HG03159 (cell line): ENCODE data around the gene FRMD1.

Experiments used
- ATAC-seq: cut with Tn5 transposase; IDR thresholded peaks from one replicate; pipeline ENCODE4 v1.9.1; 2021; ENCODE audit warnings: mild to moderate bottlenecking, moderate library complexity; ENCODE audit not compliant: unreplicated experiment

FRMD1 gene

DNA sequence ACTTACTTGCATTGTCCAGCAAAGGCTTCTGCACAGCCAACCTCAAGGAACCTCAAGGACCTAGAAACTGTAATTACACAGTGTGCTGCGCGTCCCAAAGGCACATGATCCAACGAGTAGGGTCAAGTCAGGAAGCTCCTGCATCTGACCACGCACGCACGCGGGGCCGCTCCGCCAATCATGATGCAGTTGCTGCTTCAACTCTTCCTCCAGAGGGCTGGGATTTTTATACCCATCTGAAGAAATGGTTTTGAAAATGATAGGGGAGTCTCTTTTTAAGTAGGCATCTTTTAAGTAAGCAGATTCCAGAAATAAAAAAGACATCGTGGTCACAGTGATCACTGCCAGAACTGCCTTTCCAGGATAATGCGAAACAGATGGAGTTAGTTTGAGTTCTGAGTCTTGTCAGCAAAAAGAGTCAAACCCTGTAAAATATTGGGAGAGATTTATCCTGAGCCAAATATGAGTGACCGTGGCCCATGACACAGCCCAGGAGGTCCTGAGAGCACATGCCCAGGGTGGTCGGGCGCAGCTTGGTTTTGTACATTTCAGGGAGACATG is 47.5 kb downstream of the FRMD1 start:
- no peak for ATAC-seq

DNA sequence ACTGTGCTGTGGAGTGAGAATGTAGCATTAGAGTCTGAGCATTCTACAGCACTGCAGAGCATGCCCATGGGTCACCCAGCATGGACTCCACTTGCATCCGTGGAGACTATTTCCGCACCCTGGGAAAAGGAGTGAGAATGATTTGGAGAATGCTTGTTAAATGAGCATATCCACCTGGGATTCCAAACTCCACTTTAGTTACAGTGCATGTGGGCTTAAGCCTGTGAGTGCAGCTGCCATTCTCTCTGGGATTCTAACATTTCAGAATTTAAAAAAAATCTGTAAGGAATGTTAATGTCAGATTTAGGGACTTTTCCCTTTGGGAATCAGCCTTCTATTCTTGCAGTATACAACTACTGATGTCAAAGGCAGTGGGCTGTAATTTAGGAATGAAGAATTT is 48.1 kb downstream of the FRMD1 start:
- no peak for ATAC-seq

DNA sequence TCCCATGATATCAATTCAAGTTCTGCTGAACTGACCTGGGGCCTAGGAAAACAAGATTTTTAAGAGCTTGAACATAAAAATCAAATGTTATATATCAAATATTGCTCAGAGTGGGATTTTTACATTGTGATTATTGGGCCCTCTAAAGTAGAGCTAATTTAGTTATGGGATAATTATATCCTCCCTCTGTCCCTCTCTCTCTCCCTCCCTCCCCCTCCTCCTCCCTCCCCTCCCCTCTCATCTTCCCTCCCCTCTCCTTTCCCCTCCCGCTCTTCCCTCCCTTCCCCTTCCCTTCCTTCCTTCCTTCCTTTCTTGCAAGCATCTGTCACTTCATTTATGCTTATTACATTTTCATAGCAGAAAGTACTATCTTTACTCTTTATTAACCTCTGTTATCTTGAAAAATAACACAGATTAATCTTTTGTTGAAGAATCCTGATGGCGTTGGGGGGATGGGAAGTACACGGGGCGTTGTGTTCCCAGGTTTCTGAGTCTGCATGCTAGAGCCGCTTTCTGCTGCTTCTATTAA is 48.7 kb downstream of the FRMD1 start:
- no peak for ATAC-seq

DNA sequence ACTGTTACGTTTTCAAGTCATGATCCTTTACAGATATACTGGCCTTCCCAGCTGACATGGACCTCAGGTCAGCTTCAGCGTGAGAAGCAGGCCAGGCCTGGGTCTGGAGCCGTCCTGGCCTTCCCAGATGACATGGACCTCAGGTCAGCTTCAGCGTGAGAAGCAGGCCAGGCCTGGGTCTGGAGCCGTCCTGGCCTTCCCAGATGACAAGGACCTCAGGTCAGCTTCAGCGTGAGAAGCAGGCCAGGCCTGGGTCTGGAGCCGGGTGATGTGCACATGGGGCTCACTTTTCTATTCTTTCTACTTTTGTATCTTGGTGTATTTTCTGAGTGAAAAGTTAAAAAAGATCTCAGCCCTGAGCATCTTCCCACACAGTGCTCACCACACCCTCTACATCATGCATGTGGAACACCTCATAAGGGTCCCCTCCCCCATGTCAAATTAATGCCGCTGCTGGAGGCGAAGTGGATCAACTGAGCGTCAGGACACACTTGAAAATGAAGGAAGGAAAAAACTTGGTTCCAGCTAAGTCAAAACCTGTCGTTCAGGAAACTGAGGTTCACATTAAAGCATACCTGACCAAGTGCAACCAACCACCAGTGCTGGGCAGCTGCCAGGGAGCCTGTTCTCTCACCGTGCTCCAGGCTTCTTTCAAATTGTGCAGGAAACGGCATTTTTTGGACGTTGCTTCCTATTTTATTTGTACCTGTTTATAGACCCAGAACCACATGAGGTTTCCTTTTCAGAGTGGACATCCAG is 49.4 kb downstream of the FRMD1 start:
- no peak for ATAC-seq

DNA sequence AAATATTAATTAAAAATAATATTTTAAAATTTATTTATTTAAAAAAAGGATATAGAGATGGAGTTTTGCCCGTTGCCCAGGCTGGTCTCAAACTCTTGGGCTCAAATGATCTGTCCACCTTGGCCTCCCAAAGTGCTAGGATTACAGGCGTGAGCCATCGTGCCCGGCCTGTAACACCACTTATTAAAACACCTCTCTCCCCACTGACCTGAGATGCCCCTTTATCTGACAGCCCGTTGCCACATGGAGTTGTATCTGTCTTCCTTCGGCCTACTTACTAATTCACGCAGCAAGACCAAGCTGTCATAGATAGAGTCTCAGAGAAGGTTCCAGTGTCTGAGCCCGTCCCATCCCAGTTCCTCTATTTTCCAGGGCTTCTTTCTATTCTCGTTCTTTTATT is 50.8 kb downstream of the FRMD1 start:
- no peak for ATAC-seq

DNA sequence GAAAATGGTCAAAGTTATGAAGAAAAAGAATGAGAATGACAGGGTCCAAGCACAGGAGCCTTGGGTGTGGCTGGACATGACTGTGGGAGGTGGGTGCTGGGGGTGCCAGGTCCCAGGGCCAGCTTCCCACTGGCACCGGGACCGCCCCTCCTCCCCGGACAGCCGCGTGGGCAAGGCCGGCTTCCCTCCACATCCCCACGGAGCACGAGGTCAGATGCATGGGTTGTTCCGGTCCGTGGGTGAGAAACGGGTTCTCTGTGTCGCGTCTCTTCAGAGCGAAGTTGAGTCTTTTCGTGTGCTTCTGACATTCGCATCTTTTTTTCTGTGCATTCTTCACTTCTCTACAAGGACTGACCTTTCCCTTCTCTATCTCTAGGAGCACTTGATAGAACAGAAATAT is 51.5 kb downstream of the FRMD1 start:
- no peak for ATAC-seq

DNA sequence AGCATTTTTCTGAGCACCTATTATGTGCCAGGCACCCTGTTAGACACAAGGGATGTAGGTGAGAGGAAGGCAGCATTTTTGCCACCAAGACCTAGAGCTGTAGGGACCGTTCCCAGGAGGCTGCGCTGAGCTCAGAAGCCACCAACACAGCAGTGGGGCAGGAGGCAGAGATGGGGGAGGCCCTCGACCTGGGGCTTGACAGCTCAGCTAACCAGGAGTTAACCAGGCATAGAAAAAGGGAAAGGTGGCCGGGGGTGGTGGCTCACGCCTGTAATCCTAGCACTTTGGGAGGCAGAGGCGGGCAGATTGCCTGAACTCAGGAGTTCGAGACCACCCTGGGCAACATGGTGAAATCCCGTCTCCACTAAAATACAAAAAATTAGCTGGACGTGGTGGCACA is 52.1 kb downstream of the FRMD1 start:
- ATAC-seq, result no peak

DNA sequence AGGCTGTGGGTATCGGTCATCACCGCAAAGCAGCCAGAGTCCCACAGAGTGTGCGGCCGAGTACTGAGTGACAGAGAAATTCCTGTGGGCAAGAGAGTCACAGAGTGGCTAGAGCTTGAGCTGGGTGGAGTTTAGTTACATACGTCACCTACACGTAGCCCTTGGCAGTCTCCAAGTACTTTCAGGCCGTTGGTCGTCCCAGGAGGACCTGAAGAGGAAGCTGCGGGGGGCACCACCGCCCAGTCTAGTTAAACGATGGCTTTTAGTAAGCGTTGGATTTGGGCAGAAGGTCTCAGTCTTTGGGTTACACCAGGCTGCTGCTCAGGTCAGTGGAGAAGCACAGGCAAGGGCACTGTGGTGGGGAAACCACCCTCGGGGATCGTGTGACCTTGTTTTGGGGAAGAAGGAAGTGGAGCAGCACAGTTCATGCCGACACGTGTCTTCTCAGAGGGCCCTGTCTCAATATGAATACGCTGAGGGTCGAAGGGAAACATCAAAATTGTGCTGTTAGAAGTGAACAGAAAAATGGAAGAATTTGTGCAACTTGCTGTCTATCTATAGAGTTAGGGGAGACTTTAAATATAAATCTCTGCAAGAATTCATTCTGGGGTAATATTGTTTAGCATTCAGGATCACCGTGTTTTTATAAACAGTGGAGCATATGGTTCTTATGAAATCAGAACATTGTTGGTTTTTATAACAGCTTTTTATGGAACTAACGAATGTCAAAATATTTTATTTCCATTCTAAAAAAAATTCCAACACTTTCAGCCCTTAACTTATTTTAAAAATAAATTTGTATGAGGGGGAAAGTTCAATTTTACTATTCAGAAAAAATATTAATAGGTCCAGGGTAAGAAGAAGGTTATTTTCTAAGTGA is 52.9 kb downstream of the FRMD1 start:
- ATAC-seq, result no peak

DNA sequence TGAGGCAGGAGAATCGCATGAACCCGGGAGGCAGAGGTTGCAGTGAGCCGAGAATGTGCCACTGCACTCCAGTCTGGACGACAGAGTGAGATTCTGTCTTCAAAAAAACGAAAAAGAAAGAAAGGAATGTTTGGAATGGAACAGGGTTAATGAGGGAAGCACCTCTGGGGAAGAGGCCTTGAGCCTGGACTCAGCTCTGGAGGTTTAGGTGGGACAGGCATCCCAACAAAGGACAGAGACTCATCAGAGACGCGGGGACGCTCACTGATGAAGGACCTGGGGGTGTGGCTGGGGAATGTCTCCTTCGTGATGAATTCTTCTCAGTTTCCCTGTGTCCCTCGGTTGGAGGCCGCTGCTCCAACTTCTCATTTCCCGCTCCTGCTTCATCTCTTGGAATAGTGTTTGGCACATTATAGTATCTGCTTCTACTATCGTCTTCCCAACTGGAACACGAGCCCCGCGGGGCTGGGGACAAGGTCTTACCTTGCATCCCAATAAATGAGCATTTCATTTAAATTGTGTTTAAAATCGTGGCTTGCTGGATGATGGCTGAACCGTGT is 54.0 kb downstream of the FRMD1 start:
- ATAC-seq, result no peak

DNA sequence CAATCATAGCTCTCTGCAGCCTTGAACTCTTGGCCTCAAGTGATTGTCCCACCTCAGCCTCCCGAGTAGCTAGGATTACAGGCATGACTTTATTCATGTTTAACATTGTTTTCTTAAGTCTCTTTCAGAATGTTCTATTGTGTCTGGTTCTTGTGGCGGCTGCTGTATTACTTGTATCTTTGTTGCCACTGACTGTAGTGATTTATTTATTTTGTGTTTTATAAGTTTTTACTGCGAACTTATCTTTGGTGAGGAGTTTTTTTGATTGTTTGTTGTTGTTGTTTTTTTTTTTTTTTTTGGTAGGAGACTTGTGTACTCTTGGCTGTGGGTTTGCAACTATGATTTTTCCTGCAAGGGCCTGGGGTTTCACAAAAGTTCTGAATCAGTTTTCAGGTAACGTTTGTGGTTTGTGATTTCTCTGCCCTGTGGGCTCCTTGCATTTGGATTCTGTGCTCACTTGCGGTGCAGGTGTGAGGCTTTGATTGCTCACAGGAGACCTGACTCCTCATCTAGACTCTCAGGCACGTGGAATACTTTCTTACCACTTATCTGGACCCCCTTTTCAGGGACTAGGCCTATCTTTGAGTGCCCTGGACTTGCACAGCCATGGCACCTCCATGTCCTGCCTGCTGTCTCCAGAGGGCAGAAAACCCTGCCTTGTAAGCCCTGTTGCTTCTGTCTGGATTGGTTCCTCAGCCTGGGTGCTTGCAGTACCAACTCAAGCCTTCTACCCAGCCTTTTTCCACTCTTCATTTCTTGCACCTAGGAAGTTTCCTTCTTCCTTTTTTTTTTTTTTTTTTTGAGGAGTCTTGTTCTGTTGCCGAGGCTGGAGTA is 56.3 kb downstream of the FRMD1 start:
- no peak for ATAC-seq

DNA sequence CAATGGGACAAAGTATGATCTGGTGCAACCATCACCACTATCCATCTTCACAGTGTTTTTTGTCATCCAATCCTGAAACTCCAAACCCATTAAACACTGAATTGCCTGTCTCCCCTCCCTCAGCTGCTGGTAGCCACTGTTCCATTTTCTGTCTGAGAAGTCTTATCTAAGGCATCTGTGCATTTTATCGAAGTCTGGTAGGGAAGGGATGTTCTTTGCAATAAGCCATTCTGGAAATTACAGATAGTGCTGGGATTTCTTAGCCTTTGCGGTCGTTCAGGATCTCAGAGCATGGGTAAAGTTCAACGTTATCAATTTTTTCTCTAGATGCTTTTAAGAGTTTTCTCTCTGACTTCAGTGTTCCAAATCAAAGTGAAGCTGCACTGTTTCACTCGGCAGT is 57.4 kb downstream of the FRMD1 start:
- no peak for ATAC-seq

DNA sequence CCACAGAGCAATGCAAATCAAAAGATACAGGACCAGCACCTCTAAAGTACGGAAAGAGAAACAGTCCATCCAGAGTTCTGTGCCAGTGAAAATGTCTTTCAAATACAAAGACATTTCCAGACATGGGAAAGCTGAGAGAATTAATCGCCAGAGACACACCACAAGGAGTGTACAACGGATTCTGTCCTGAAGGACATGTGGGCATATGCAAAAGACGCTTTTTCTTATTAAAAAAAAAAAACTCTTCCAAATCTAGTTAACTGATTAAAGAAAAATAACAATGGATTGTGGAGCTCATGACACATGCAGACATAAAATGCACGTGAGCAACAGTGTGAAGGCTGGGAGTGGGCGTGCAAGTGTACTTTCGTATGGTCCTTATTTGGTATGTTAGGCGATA is 58.8 kb downstream of the FRMD1 start:
- ATAC-seq, result no peak

DNA sequence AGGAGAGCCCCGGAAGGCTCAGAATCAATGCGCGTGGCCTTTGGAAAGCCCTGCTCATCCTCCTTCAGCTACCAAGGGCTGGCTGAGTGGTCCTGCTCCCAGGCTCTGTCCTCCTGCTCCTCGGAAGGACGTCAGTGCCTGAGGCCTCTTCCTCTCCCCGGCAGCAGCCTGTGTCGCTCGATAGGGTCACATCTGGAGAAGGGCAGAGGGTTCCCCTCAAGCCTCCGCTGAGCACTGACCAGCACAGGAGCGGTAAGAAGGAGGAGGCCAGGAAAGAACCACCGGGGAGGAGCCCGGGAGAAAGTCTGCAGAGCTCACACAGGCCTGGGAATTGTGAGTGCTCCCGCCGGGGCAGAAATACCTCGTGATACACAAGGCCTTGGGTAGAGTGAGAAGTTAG is 60.3 kb downstream of the FRMD1 start:
- ATAC-seq, result no peak

DNA sequence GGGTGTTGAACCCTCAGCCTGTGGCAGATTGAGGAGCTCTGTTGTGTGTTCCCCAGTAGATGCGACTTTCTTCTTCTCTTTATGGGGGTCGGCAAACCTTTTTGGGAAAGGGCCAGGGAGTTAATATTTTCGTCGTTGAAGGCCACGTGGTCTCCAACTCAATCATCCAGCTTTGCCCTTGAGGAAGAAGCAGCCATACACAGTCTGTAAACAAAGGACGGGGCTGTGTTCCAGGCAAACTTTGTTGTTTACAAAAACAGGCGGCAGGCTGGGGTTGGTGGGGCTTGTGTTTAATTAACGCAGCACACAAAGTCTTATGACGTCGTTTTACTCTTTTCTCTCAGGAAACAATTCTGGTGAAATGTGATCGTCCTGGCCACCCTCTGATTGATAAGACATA is 61.4 kb downstream of the FRMD1 start:
- ATAC-seq, result no peak

DNA sequence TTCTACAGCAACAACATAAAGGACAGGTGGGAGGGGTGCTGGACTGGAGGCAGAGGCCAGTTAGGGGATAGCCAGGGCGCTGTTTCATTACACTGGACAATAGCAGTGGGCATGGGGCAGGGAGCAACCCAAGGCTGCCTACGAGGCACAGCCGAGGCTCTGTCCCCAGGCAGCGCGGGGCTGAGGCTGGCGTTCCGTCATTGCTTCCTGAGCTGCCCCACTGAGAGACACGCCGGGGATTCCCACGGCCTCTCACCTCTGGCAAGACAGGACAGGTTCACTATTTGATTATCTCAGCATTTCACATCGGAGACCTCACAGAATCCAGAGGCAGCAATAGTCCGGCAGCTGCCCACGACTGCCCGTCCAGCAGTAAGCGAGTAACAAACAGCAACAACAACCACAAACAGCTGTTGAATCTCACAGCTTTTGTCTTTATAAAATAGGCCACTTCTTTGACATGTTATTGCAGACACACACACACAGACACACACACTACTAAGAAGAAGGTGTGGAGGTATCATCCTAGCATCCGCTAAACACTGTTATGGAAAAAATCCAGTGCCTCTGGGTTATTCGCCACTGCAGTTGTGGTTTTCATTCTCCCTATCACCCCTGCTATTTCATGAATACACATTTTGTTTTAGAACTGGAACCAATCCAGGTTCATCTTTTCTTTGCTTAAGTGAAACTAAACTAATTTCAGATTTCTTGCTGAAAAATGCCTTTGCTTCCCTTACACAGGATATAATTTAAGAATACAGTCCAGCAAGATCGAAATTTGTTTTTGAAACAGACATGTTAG is 62.1 kb downstream of the FRMD1 start:
- ATAC-seq, result no peak

DNA sequence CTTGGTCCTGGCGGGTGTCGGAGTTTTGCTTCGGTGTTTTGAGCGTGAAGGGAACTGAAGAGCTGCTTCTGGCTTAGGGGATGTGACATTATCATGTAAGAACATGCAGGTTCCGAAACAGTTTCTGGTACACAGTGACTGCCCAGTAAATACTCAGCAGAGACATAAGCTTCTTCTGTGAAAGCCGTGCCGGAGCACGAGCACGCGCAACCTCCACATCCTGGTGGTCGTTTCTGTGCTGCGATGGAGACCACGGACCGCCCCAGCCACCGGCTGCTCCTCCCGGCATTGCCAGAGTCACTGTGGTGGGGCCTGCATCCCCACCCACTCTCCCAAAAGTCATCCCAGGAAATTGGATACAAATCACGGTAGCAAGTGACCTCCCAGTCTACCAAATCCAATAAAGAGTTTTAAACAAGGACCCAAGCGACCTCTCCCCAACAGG is 62.8 kb downstream of the FRMD1 start:
- no peak for ATAC-seq

DNA sequence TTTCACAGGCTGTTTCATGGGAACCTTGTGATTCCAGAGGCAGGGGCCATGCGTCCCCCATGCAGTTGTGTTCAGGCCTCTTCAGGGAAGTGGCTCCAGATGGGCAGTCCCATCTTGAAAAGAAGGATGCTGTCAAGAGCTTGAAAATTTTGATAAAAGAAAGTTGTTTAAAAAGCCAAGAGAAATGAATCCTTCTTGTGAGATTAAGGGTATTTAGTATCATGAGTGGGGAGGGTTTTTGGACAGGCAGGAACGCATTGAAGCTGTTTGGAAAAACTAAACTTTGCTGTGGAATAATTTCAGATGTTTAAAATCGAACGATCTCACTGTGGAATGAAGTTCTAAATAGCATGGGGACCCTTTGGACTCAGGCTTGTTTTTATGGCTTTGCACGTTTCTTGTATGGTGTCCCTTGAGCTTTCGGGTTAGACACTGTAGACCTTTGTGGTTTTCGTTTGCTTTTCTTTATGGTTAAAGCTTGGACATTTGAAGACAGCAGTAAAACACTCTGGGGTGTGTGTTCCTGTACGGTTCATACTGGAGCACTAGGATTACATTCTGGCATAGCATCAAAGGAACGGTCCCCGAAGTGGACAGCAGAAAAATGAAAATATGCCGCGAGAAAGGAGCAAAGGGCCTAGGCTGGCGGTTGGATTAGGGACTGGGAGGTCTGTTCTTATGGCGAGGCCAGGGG is 63.4 kb downstream of the FRMD1 start:
- ATAC-seq, result no peak

DNA sequence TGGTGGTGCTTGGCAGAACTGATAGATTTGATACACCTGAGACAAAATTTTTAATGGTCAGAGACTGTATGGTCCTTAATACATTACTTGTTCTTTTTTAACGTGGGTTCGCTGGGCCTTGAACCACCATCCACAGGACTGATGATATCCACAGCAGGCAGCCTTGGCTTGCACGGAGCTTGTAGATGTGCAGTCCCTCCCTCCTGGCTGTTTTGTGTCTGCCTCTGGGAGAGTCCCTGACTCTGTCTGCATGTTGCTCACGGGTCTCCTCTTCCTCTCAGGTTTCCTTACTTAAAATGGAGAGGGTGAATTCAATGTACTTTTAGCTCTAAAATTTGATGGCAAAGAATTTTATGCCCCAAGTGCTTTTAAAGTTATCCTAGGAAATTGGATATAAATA is 64.0 kb downstream of the FRMD1 start:
- no peak for ATAC-seq

DNA sequence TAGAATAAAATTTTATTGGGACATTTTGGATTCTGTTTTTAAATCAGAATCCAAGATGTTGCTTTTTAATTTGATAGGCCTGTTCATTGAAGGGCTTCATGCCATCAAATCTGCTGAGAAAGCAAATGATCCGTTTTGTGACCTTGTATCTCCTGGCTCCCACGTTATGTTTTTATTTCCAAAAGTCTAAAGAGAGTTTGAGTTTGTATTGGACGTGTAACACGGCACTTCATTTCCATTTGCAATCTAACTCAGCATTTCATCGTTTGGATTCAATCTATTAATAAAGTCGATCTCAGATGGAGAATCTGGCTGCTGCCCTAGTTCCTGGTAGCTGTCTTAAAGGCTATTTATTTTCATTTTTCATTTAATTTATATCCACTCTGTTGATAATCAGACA is 64.6 kb downstream of the FRMD1 start:
- ATAC-seq, result no peak
